WTC11 (cell line): ENCODE measurements around the gene CHD9. TPM values are rescaled to one million over a fixed set of nuclear protein-coding genes. Genes with fewer than 3 reads are reported as not detected.

Source experiments
- ATAC-seq: fragments of 200-7000 bp; cut with Tn5 transposase; 2 replicates; pipeline ENCODE4 v1.10.0; 2021; ENCODE audit warnings: mild to moderate bottlenecking, moderate library complexity
- CTCF ChIA-PET: fragments of 300-600 bp; sonication (Branson Sonifier 250); formaldehyde crosslinking; loops from one replicate; lab custom pipeline; 2021; ENCODE audit warnings: antibody characterized with exemption; lab: Charles Lee
- POLR2A ChIA-PET: fragments of 350-600 bp; sonication (Branson Sonifier 250); formaldehyde crosslinking; loops from one replicate; lab custom pipeline; 2021; ENCODE audit warnings: antibody characterized with exemption; lab: Charles Lee
- DNase-seq: peaks from one replicate; pipeline ENCODE4 v3.0.0; 2021; ENCODE audit warnings: low spot score
- H3K27ac Mint-ChIP-seq: 2 replicates; pipeline ENCODE4 v1.8.0; 2021; ENCODE audit warnings: mixed read lengths
- H3K27me3 Mint-ChIP-seq: 2 replicates; pipeline ENCODE4 v1.8.0; 2021; ENCODE audit warnings: low read depth, mild to moderate bottlenecking, moderate library complexity, mixed read lengths
- H3K36me3 Mint-ChIP-seq: 2 replicates; pipeline ENCODE4 v1.8.0; 2021; ENCODE audit warnings: mixed read lengths
- H3K4me1 Mint-ChIP-seq: 2 replicates; pipeline ENCODE4 v1.8.0; 2022; ENCODE audit warnings: mixed read lengths
- H3K4me3 Mint-ChIP-seq: 2 replicates; pipeline ENCODE4 v1.8.0; 2021; ENCODE audit warnings: mild to moderate bottlenecking, moderate library complexity, mixed read lengths
- H3K9me3 Mint-ChIP-seq: 2 replicates; pipeline ENCODE4 v1.8.0; 2021; ENCODE audit warnings: mixed read lengths
- ATF3 ChIP-seq: sonication (generic); formaldehyde crosslinking; conservative IDR thresholded peaks from 2 replicates; pipeline ENCODE4 v1.8.1; 2022; ENCODE audit warnings: mild to moderate bottlenecking, missing genetic modification reagents
- ATF6 ChIP-seq: sonication (generic); formaldehyde crosslinking; IDR thresholded peaks from 2 replicates; pipeline ENCODE4 v1.8.1; 2023; ENCODE audit warnings: mild to moderate bottlenecking, missing genetic modification reagents
- EMX1 ChIP-seq: fragments of 250-450 bp; sonication (Bioruptor Pico); IDR thresholded peaks from 2 replicates; pipeline ENCODE4 v1.8.0; 2021; ENCODE audit warnings: mild to moderate bottlenecking
- ETV6 ChIP-seq: sonication (generic); formaldehyde crosslinking; IDR thresholded peaks from 2 replicates; pipeline ENCODE4 v1.8.1; 2022; ENCODE audit warnings: mild to moderate bottlenecking, missing genetic modification reagents
- FOXP4 ChIP-seq: sonication (generic); formaldehyde crosslinking; IDR thresholded peaks from 2 replicates; pipeline ENCODE4 v1.8.0; 2022; ENCODE audit warnings: mild to moderate bottlenecking, missing genetic modification reagents
- GRHL2 ChIP-seq: fragments of 250-450 bp; sonication (Bioruptor Pico); IDR thresholded peaks from 2 replicates; pipeline ENCODE4 v1.8.0; 2022; ENCODE audit warnings: mild to moderate bottlenecking, moderate library complexity; ENCODE audit not compliant: insufficient replicate concordance, severe bottlenecking
- GTF2I ChIP-seq: fragments of 250-450 bp; sonication (Bioruptor Pico); conservative IDR thresholded peaks from 2 replicates; pipeline ENCODE4 v1.4.0; 2021; ENCODE audit warnings: mild to moderate bottlenecking
- IRF2 ChIP-seq: sonication (generic); formaldehyde crosslinking; IDR thresholded peaks from 2 replicates; pipeline ENCODE4 v1.8.0; 2022; ENCODE audit warnings: low read depth, missing genetic modification reagents, borderline replicate concordance
- JUN ChIP-seq: sonication (generic); formaldehyde crosslinking; IDR thresholded peaks from 2 replicates; pipeline ENCODE4 v1.8.0; 2023; ENCODE audit warnings: mild to moderate bottlenecking, missing genetic modification reagents
- KAT7 ChIP-seq: sonication (generic); formaldehyde crosslinking; IDR thresholded peaks from 2 replicates; pipeline ENCODE4 v1.8.1; 2023; ENCODE audit warnings: missing genetic modification reagents, mild to moderate bottlenecking, borderline replicate concordance
- NFYB ChIP-seq: sonication (generic); formaldehyde crosslinking; conservative IDR thresholded peaks from 2 replicates; pipeline ENCODE4 v1.8.0; 2022; ENCODE audit warnings: low read depth, missing genetic modification reagents
- NR3C1 ChIP-seq: sonication (generic); formaldehyde crosslinking; conservative IDR thresholded peaks from 2 replicates; pipeline ENCODE4 v1.8.1; 2023; ENCODE audit warnings: low read depth, mild to moderate bottlenecking, missing genetic modification reagents
- SMAD4 ChIP-seq: sonication (generic); formaldehyde crosslinking; IDR thresholded peaks from 2 replicates; pipeline ENCODE4 v1.8.0; 2022; ENCODE audit warnings: mild to moderate bottlenecking, missing genetic modification reagents
- ZBTB21 ChIP-seq: sonication (generic); formaldehyde crosslinking; IDR thresholded peaks from 2 replicates; pipeline ENCODE4 v1.8.1; 2023; ENCODE audit warnings: mild to moderate bottlenecking, missing genetic modification reagents, borderline replicate concordance
- ZNF121 ChIP-seq: sonication (generic); formaldehyde crosslinking; IDR thresholded peaks from 2 replicates; pipeline ENCODE4 v1.8.0; 2023; ENCODE audit warnings: missing genetic modification reagents
- ZNF138 ChIP-seq: sonication (generic); formaldehyde crosslinking; conservative IDR thresholded peaks from 2 replicates; pipeline ENCODE4 v1.8.1; 2022; ENCODE audit warnings: mild to moderate bottlenecking, moderate library complexity, missing genetic modification reagents
- ZNF219 ChIP-seq: sonication (generic); formaldehyde crosslinking; IDR thresholded peaks from 2 replicates; pipeline ENCODE4 v1.8.0; 2023; ENCODE audit warnings: missing genetic modification reagents, mild to moderate bottlenecking, borderline replicate concordance
- ZNF232 ChIP-seq: sonication (generic); formaldehyde crosslinking; IDR thresholded peaks from 2 replicates; pipeline ENCODE4 v1.8.0; 2022; ENCODE audit warnings: mild to moderate bottlenecking, missing genetic modification reagents
- ZNF416 ChIP-seq: fragments of 250-450 bp; sonication (Bioruptor Pico); IDR thresholded peaks from 2 replicates; pipeline ENCODE4 v1.9.0; 2021; ENCODE audit warnings: mild to moderate bottlenecking, inconsistent platforms
- total RNA-seq: library from RNA; stranded (reverse); gene quantifications from 3 replicates; pipeline ENCODE4 v1.2.3, GENCODE V29; 2021
- TF ChIP-seq, protein P1 (sequence below): sonication (generic); formaldehyde crosslinking; IDR thresholded peaks from 2 replicates; pipeline ENCODE4 v1.8.0; 2022; ENCODE audit warnings: mild to moderate bottlenecking, missing genetic modification reagents
- TF ChIP-seq, protein P2 (sequence below): sonication (generic); formaldehyde crosslinking; IDR thresholded peaks from 2 replicates; pipeline ENCODE4 v1.8.1; 2022; ENCODE audit warnings: mild to moderate bottlenecking, moderate library complexity, missing genetic modification reagents
- TF ChIP-seq, protein P3 (sequence below): fragments of 250-450 bp; sonication (Bioruptor Pico); conservative IDR thresholded peaks from 2 replicates; pipeline ENCODE4 v1.9.0; 2021; ENCODE audit warnings: mild to moderate bottlenecking

The CHD9 gene
- total RNA-seq, 1 experiment from 2014 or later, result 31.3 TPM

DNA sequence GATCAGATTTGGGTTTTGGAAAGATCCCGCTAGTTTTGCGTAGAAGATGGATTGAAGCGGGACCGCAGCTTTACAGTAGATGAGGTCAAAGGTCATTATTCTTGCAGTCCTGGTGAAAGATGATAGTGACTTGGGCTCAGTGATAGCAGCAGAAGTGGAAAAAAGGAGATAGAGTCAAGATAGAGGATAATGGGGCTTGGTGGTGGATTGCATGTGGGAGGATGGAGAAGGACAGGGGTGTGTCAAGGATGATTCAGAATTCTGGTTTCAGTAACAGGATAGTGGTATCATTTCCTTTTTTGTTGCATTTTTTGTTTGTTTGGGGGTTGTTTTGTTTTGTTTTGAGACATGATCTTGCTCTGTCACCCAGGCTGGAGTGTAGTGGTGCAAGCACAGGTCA is 30.7 kb upstream of the CHD9 start:
- Mint-ChIP-seq H3K4me1 (peaks cover 5% of the 10 kb centered on the region; the same call in 1 of the 2 replicates), H3K9me3 (peaks cover 10% of the 10 kb centered on the region), H3K27me3 (no peaks in the 10 kb centered on the region), H3K27ac (no peak overlapping the region), H3K4me3 (no peak overlapping the region), H3K36me3 (no peaks in the 10 kb centered on the region)
- ChIA-PET CTCF (interaction anchor here (0.8 to 2.1 kb wide), 2 partner anchors 76 to 110 kb away, joined by 3 to 15 read pairs; no protein-coding TSS in a partner anchor), POLR2A (no interaction called here)
- ATAC-seq (no peak), DNase-seq (no peak)
- TF ChIP-seq FOXP4, result no peak
- TF ChIP-seq ZBTB21 (CRISPR knock-in tag), result no peak
- TF ChIP-seq, protein P1, sequence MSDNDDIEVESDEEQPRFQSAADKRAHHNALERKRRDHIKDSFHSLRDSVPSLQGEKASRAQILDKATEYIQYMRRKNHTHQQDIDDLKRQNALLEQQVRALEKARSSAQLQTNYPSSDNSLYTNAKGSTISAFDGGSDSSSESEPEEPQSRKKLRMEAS, result no peak
- TF ChIP-seq GTF2I (CRISPR knock-in tag), result no peak
- TF ChIP-seq ETV6 (CRISPR knock-in tag), result no peak
- no peak for TF ChIP-seq NFYB (CRISPR knock-in tag)
- no peak for TF ChIP-seq GRHL2 (CRISPR knock-in tag)
- TF ChIP-seq ATF6 (CRISPR knock-in tag), result no peak
- TF ChIP-seq ATF3, result no peak

DNA sequence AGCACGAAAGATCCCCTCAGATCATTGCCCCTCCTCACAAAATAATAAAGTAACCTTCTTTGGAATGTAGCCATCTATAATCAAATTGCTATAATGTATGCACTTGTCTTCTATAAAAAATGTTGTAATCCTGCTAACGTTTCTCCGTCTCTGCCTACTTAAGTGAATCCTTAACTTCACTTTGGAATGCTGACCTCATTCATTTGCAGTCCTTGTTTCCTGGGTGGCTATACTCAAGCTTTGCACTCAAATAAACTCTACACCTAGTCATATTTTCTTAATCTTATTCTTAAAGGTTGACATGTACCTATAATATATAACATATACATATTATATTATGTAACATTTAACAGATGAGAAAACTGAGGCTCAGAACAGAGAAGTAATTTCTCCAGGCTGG is 24.8 kb upstream of the CHD9 start:
- CTCF ChIA-PET, result no interaction called here
- H3K27ac Mint-ChIP-seq, result no peak overlapping the region
- ATAC-seq (no peak), DNase-seq (no peak)
- H3K4me1 Mint-ChIP-seq, result peaks cover 32% of the 10 kb centered on the region
- peaks cover 29% of the 10 kb centered on the region for H3K9me3 Mint-ChIP-seq
- POLR2A ChIA-PET, result no interaction called here
- peaks cover 21% of the 10 kb centered on the region for H3K36me3 Mint-ChIP-seq
- no peak overlapping the region for H3K4me3 Mint-ChIP-seq
- TF ChIP-seq FOXP4 (no peak), GTF2I (CRISPR knock-in tag) (no peak), ZNF232 (CRISPR knock-in tag) (no peak), EMX1 (CRISPR knock-in tag) (no peak), ZNF416 (no peak), KAT7 (CRISPR knock-in tag) (no peak), ATF3 (no peak)
- H3K27me3 Mint-ChIP-seq, result peaks cover 12% of the 10 kb centered on the region

DNA sequence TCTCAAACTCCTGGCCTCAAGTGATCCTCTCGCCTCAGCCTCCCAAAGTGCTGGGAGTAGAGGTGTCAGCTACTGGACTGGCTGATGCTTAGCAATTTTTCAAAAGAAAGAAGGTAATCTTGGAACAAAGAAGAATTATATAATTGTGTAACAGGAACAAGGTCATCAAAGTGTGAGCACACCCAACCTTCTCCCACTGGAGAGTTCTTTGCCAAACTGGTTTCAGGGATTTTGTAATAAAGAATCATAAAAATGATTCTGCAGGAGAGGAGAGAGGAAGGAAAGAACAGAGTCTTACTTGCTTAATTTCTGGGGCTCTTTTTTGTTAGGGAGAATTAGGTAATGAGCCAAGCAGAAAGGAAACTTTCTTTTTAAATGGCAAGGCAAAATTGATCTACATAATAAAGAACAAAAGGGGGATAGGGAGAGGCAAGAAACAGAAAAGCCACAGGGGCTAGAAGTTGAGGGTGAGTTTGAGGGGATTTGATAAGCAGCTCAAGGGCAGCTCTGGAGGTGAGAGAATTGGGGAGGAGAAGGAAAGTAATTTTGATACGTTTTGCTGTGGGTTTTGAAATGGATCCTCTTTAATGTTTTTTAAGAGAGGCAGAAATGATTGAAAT is 23.4 kb upstream of the CHD9 start:
- CTCF ChIA-PET, result interaction anchor here (1.0 kb wide), 1 partner anchor 54 kb away, joined by 3 read pairs; no protein-coding TSS in a partner anchor
- TF ChIP-seq, protein P2, sequence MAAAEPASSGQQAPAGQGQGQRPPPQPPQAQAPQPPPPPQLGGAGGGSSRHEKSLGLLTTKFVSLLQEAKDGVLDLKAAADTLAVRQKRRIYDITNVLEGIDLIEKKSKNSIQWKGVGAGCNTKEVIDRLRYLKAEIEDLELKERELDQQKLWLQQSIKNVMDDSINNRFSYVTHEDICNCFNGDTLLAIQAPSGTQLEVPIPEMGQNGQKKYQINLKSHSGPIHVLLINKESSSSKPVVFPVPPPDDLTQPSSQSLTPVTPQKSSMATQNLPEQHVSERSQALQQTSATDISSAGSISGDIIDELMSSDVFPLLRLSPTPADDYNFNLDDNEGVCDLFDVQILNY (CRISPR knock-in tag), result no peak
- no peak for TF ChIP-seq SMAD4
- no peak for TF ChIP-seq ZBTB21 (CRISPR knock-in tag)
- TF ChIP-seq IRF2 (CRISPR knock-in tag), result no peak
- TF ChIP-seq, protein P3, sequence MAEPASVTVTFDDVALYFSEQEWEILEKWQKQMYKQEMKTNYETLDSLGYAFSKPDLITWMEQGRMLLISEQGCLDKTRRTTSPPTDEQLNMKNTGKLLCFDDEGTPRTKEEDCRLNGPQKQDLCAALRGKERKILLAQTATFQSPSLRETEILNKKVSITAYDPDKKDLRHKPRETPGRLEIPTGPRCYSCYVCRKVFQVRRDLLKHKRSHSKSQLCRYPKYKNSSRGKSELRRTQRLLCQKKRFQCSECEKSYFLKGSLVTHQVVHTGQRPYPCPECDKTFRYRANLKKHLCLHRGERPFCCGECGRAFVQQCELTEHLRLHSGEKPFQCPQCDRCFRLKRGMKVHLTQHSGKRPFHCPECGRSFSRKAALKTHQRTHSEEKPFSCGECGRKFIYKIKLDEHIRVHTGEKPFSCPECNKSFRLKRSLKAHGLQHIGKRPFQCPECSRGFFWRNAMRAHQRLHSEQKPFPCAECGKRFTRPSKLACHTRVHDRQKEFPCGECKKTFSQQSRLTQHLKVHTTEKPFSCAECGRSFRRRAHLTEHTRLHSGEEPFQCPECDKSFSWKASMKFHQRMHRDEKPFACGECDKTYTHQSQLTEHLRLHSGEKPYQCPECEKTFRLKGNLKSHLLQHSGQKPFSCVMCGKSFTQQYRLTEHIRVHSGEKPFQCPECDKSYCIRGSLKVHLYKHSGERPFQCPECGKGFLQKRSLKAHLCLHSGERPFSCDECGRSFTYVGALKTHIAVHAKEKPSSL (CRISPR knock-in tag), result no peak
- TF ChIP-seq ZNF138, result no peak
- no peak for TF ChIP-seq JUN
- no peak for TF ChIP-seq ZNF219
- TF ChIP-seq NR3C1 (CRISPR knock-in tag), result no peak
- TF ChIP-seq ZNF121 (CRISPR knock-in tag), result no peak

More for the DNA sequence above, 23.4 kb upstream of the CHD9 start:
- POLR2A ChIA-PET, result no interaction called here
- ATAC-seq (peak; percentile 93), DNase-seq (no peak)
- Mint-ChIP-seq H3K4me3 (peak overlapping the region; percentile 14; the same call in 1 of the 2 replicates), H3K36me3 (peaks cover 26% of the 10 kb centered on the region), H3K27me3 (peaks cover 13% of the 10 kb centered on the region), H3K4me1 (peaks cover 34% of the 10 kb centered on the region), H3K9me3 (peaks cover 31% of the 10 kb centered on the region), H3K27ac (peak overlapping the region; percentile 89)
